KMS-11 (cell line): ENCODE data around the gene APOM.

ENCODE experiments used
- H2AFZ ChIP-seq: fragments of 200-600 bp; sonication (generic); 2 replicates; pipeline ENCODE4 v1.6.1; 2016; ENCODE audit warnings: antibody characterized with exemption, mixed run types, low read depth
- H3K27ac ChIP-seq: fragments of 200-600 bp; sonication (generic); 2 replicates; pipeline ENCODE4 v1.6.1; 2016; ENCODE audit warnings: mild to moderate bottlenecking, mixed run types
- H3K27me3 ChIP-seq: fragments of 200-600 bp; sonication (generic); 2 replicates; pipeline ENCODE4 v1.6.1; 2017; ENCODE audit warnings: mild to moderate bottlenecking, low read depth, mixed run types, moderate library complexity; ENCODE audit not compliant: insufficient read depth
- H3K36me3 ChIP-seq: fragments of 200-600 bp; sonication (generic); 2 replicates; pipeline ENCODE4 v1.6.1; 2017; ENCODE audit warnings: mild to moderate bottlenecking, mixed run types; ENCODE audit not compliant: insufficient read depth
- H3K4me1 ChIP-seq: fragments of 200-600 bp; sonication (generic); 2 replicates; pipeline ENCODE4 v1.6.1; 2016; ENCODE audit warnings: mild to moderate bottlenecking, low read depth, mixed run types; ENCODE audit not compliant: poor library complexity, severe bottlenecking
- H3K4me2 ChIP-seq: fragments of 200-600 bp; sonication (generic); 2 replicates; pipeline ENCODE4 v1.7.0; 2016; ENCODE audit warnings: mild to moderate bottlenecking, mixed run types
- H3K4me3 ChIP-seq: fragments of 200-600 bp; sonication (generic); IDR thresholded peaks from 2 replicates; pipeline ENCODE4 v1.6.1; 2017; ENCODE audit warnings: low read depth, low read length, mixed read lengths; ENCODE audit not compliant: insufficient read depth
- H3K79me2 ChIP-seq: fragments of 200-600 bp; sonication (generic); 2 replicates; pipeline ENCODE4 v1.6.1; 2016; ENCODE audit warnings: low read depth, mixed run types; ENCODE audit not compliant: insufficient read depth
- H3K9ac ChIP-seq: fragments of 200-600 bp; sonication (generic); 2 replicates; pipeline ENCODE4 v1.6.1; 2016; ENCODE audit warnings: mild to moderate bottlenecking, mixed run types
- H4K20me1 ChIP-seq: fragments of 200-600 bp; sonication (generic); 2 replicates; pipeline ENCODE4 v1.6.1; 2016; ENCODE audit warnings: mild to moderate bottlenecking, mixed run types; ENCODE audit not compliant: insufficient read depth
- CTCF ChIP-seq: fragments of 200-600 bp; sonication (generic); conservative IDR thresholded peaks from 2 replicates; pipeline ENCODE4 v1.6.1; 2017; ENCODE audit warnings: low read depth, mild to moderate bottlenecking, antibody characterized with exemption, low read length, moderate library complexity, mixed read lengths

The APOM gene

DNA sequence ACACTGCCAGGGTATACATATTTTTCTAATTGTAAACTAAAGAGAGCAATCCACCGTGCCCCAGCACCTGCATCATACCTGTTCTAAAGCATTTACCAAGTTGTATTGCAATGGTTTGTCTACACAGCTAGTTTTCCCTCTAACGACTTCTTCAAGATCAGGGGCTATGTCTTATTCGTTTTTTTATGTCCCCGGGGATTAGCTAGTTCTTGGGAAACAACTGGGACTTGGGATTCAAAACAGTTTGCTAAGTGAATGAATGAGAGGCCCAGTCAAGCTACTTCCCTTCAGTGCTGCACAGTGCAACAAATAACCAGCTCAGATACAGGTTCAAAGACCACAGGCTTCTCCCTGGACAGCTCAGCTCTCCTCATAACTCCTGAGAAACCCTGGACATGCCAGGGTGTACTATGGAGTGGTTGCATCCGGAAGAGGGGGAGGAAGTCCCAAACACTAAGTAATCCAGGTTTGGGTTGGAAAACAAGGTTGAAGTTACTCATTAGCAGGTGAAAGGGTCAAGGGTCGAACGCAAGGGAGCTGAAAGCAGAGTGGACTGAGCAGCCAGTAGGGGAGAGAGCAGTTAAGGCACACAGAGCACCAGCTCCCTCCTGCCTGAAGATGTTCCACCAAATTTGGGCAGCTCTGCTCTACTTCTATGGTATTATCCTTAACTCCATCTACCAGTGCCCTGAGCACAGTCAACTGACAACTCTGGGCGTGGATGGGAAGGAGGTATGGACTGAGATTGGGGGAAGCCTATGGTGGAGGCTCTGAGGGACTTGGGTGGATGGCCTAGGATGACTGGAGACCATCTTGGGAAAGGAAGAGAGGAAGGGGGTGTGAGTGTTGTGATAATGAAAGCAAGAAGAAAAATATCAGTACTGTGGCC, at the start of gene APOM:
APOM (plus strand) TSS at position 546 of the 889 bp plus-strand sequence; CDS start at position 619, 73 bp downstream.
- no peak for TF ChIP-seq CTCF
- Histone ChIP-seq H3K9ac (no peak within 1 kb of the TSS), H3K36me3 (no peaks in the 10 kb centered on the region), H3K4me3 (no peak within 1 kb of the TSS), H3K27ac (no peak within 1 kb of the TSS), H3K79me2 (peaks cover 29% of the 10 kb centered on the region), H3K4me2 (no peak within 1 kb of the TSS), H2AFZ (no peak within 1 kb of the TSS), H3K27me3 (no peaks in the 10 kb centered on the region), H3K4me1 (peaks cover 27% of the 10 kb centered on the region), H4K20me1 (no peaks in the 10 kb centered on the region)

DNA sequence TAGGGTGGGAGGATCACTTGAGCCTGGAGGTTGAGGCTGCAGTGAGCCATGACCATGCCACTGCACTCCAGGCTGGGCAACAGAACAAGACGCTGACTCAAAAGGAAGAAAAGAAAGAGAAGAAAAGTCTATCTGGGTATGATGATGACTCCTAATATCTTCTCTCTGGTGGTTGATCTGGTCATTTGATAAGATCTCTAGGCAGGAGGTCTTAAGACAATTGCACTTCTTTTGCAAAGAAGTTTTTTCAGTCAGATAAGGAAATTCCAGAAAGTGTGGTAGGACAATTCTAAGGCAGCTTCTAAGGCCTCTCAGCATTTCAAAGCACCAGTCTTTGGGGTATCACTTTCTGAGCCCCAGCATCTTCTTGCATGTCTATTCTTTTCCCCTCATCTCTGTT, 48.4 kb upstream of the APOM start:
- no peak for TF ChIP-seq CTCF
- H3K79me2 ChIP-seq = no peaks in the 10 kb centered on the region
- H3K9ac ChIP-seq = no peak overlapping the region
- H4K20me1 ChIP-seq = no peaks in the 10 kb centered on the region
- H3K36me3 ChIP-seq = no peaks in the 10 kb centered on the region
- H2AFZ ChIP-seq = no peak overlapping the region
- no peaks in the 10 kb centered on the region for H3K27me3 ChIP-seq
- H3K27ac ChIP-seq = no peak overlapping the region
- no peak overlapping the region for H3K4me2 ChIP-seq
- no peaks in the 10 kb centered on the region for H3K4me1 ChIP-seq
- H3K4me3 ChIP-seq = no peak overlapping the region

- Histone ChIP-seq H3K36me3 (no peaks in the 10 kb centered on the region), H3K4me3 (no peak overlapping the region), H4K20me1 (no peaks in the 10 kb centered on the region), H3K79me2 (no peaks in the 10 kb centered on the region), H3K4me1 (no peaks in the 10 kb centered on the region), H2AFZ (no peak overlapping the region), H3K27ac (no peak overlapping the region), H3K27me3 (no peaks in the 10 kb centered on the region), H3K9ac (no peak overlapping the region), H3K4me2 (no peak overlapping the region)
- no peak for TF ChIP-seq CTCF
These were observed 45.9 kb upstream of the APOM start for GRCh38 chr6:31609519-31610406.

GRCh38 chr6:31610968-31611367, 44.7 kb upstream of the APOM start:
- H3K36me3 ChIP-seq = no peaks in the 10 kb centered on the region
- H3K9ac ChIP-seq = no peak overlapping the region
- H3K4me3 ChIP-seq = no peak overlapping the region
- H3K4me2 ChIP-seq = no peak overlapping the region
- H3K27me3 ChIP-seq = no peaks in the 10 kb centered on the region
- H4K20me1 ChIP-seq = no peaks in the 10 kb centered on the region
- H2AFZ ChIP-seq = no peak overlapping the region
- H3K79me2 ChIP-seq = no peaks in the 10 kb centered on the region
- H3K27ac ChIP-seq = no peak overlapping the region
- TF ChIP-seq CTCF = no peak
- H3K4me1 ChIP-seq = no peaks in the 10 kb centered on the region
